BJ (cell line): ENCODE data around the gene CA10. TPM values are rescaled to one million over a fixed set of nuclear protein-coding genes. Genes with fewer than 3 reads are reported as not detected.

Source experiments
- CTCF ChIA-PET: fragments of 350-600 bp; formaldehyde crosslinking; extraction: SDS; loops from one replicate; lab custom pipeline; 2021; ENCODE audit warnings: antibody characterized with exemption, inconsistent platforms; lab: Yijun Ruan, JAX
- POLR2A ChIA-PET: fragments of 300-600 bp; sonication (Branson Sonifier 250); formaldehyde crosslinking; extraction: SDS; loops from one replicate; lab custom pipeline; 2021; ENCODE audit warnings: antibody characterized with exemption; lab: Charles Lee
- DNase-seq: peaks from one replicate; pipeline ENCODE4 v3.0.0-alpha.2; 2011; ENCODE audit warnings: low read depth
- H3K27me3 ChIP-seq: 2 replicates; pipeline ENCODE4 v1.6.0; 2011; ENCODE audit warnings: low read length; ENCODE audit not compliant: control insufficient read depth, insufficient read depth
- H3K36me3 ChIP-seq: 2 replicates; pipeline ENCODE4 v1.5.1; 2011; ENCODE audit warnings: low read length; ENCODE audit not compliant: control insufficient read depth, insufficient read depth
- H3K4me3 ChIP-seq: 2 replicates; pipeline ENCODE4 v1.5.1; 2011; ENCODE audit warnings: low read depth, mild to moderate bottlenecking, control low read depth, low read length
- polyA plus RNA-seq: library from polyadenylated mRNA; depleted of rRNA; stranded (reverse); fragments of >200 nt; gene quantifications from 2 replicates; pipeline ENCODE4 v1.2.3, GENCODE V29; 2011
- TF ChIP-seq, protein P1 (sequence below): IDR thresholded peaks from 2 replicates; pipeline ENCODE4 v1.5.1; 2011; ENCODE audit warnings: low read depth, mild to moderate bottlenecking, control low read depth, inconsistent platforms, low read length, moderate library complexity; ENCODE audit not compliant: insufficient read depth

CA10 gene
- polyA plus RNA-seq, 1 experiment, result not detected

DNA sequence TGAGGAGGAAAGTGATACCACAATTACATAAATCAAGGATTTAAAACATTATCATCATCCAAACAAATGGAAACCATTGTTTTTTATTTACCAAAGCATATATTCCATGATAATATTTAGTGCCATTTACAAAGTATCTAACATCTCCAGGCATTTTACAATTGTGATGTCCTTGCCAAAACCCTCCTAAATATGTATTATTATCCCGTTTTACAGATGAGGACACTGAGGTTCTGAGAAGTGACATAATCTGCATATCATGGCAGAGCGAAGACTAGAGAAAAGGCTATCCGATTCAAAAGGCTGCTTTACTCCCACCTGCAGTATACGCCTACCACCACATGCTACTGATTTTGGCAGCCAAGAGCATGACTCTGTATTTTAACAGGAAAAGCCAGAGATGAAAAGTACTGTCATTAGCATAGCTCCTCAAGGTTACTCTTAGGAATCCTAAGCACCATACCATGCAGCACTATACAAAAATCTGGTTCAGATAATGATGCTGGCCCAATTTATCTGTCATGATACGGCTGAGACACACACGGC lies 301.4 kb downstream of the CA10 start:
- H3K36me3 ChIP-seq, result no peaks in the 10 kb centered on the region
- H3K27me3 ChIP-seq, result no peaks in the 10 kb centered on the region
- ChIA-PET CTCF (no interaction called here), POLR2A (no interaction called here)
- no peak overlapping the region for H3K4me3 ChIP-seq
- TF ChIP-seq, protein P1, sequence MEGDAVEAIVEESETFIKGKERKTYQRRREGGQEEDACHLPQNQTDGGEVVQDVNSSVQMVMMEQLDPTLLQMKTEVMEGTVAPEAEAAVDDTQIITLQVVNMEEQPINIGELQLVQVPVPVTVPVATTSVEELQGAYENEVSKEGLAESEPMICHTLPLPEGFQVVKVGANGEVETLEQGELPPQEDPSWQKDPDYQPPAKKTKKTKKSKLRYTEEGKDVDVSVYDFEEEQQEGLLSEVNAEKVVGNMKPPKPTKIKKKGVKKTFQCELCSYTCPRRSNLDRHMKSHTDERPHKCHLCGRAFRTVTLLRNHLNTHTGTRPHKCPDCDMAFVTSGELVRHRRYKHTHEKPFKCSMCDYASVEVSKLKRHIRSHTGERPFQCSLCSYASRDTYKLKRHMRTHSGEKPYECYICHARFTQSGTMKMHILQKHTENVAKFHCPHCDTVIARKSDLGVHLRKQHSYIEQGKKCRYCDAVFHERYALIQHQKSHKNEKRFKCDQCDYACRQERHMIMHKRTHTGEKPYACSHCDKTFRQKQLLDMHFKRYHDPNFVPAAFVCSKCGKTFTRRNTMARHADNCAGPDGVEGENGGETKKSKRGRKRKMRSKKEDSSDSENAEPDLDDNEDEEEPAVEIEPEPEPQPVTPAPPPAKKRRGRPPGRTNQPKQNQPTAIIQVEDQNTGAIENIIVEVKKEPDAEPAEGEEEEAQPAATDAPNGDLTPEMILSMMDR, result no peak
- no peak for DNase-seq

DNA sequence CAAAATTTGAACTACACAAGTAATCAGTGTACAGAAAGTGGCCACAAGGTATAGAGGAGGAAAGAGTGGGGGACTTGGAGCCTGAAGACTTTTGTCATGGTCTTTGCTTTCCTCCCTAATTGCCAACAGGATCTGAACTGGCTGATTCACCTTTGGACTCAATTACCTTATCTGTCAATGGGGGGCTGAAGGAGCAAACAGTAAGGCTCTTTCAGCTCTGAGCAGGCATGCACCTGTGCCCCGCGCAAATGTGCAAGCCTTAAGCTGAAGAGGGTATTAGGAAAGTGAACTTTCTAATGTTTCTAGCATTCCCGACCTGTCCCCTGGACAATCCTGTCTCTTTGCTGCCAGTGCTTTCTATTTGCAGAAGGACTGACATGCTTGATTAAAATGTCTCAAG lies 302.7 kb downstream of the CA10 start:
- H3K4me3 ChIP-seq, result no peak overlapping the region
- no peak for DNase-seq
- TF ChIP-seq, protein P1, result no peak
- CTCF ChIA-PET, result interaction anchor here (1.1 kb wide), 1 partner anchor 13 kb away, joined by 4 read pairs; no protein-coding TSS in a partner anchor
- H3K36me3 ChIP-seq, result no peaks in the 10 kb centered on the region
- POLR2A ChIA-PET, result no interaction called here
- no peaks in the 10 kb centered on the region for H3K27me3 ChIP-seq

DNA sequence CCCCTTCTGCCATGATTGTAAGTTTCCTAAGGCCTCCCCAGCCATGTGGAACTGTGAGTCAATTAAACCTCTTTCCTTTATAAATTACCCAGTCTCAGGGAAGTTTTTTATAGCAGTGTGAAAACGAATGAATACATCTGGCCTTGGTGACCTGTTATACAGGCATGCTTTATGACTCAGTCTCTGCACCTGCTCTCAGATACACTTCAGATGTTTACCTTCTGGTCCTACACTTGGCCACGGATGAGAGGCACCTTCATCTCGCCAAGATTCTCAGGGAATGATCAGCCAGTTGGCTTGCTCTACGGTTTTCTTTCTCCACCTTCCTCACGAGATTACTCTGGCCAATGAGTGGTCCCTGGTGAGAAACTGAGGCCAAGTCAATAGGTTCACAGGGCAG lies 304.7 kb downstream of the CA10 start:
- CTCF ChIA-PET, result no interaction called here
- no peak for DNase-seq
- POLR2A ChIA-PET, result no interaction called here
- Histone ChIP-seq H3K36me3 (no peaks in the 10 kb centered on the region), H3K27me3 (no peaks in the 10 kb centered on the region), H3K4me3 (no peak overlapping the region)
- TF ChIP-seq, protein P1, result no peak

DNA sequence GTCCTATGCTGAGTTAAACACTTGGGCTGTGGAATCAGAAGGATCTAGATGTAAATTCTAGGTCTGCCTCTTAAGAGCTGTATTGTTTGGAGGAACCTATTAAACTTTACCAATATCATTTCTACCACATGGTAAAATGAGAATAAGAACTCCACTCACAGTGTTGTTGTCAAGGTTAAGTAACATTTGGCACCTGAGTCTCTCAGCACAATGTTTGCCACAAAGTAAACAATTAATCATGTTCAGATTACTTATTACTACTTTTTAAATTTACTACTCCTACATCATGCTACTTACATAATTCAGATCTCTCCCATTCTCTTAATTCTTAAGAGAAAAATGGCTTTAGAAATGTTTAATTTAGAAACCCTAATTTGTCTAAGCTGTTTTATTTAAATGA lies 305.9 kb downstream of the CA10 start:
- POLR2A ChIA-PET, result no interaction called here
- TF ChIP-seq, protein P1, result no peak
- no peak for DNase-seq
- no peaks in the 10 kb centered on the region for H3K36me3 ChIP-seq
- CTCF ChIA-PET, result no interaction called here
- no peak overlapping the region for H3K4me3 ChIP-seq
- H3K27me3 ChIP-seq, result no peaks in the 10 kb centered on the region

DNA sequence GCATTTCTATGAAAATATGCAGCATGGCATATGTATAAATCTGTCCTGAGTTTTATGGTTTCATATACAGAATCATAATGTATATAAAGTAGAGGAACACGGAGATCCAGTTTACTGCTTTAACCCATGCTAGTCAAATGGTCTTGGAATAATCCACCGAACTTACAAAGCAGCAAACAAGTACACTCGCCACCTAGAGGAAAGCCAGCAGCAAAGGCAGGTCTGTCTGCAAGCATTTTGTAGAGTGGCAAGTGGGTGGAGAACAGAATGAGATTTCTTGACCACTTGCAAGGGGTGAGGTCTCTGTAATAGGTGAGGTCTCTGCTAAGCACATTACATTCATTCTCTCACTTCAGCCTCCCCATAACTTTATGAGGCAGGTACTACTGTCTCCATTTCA lies 308.3 kb downstream of the CA10 start:
- ChIA-PET CTCF (no interaction called here), POLR2A (no interaction called here)
- no peak for DNase-seq
- H3K36me3 ChIP-seq, result no peaks in the 10 kb centered on the region
- H3K4me3 ChIP-seq, result no peak overlapping the region
- H3K27me3 ChIP-seq, result no peaks in the 10 kb centered on the region
- TF ChIP-seq, protein P1, result no peak
